Liver (tissue), 3 donors: ENCODE results near the gene MEF2B.

Experiments used
- ATF3 ChIP-seq: IDR thresholded peaks from 2 replicates; pipeline ENCODE4 v1.6.1; 2016; ENCODE audit warnings: antibody characterized with exemption
- CTCF ChIP-seq: fragments of 150-350 bp; IDR thresholded peaks from 2 replicates; pipeline ENCODE4 v1.5.1; 2017; ENCODE audit warnings: improper control_type of control experiment, low read depth, low read length; ENCODE audit not compliant: missing input control
- FOXA1 ChIP-seq: IDR thresholded peaks from 2 replicates; pipeline ENCODE4 v1.6.1; 2016; ENCODE audit warnings: antibody characterized with exemption
- GABPA ChIP-seq, 2 donors: IDR thresholded peaks in 1 of 2; conservative IDR thresholded peaks in 1 of 2; 2 replicates each; pipeline ENCODE4 v1.6.1; 2016; ENCODE audit warnings: antibody characterized with exemption in 2 of 2, mild to moderate bottlenecking in 1 of 2, moderate library complexity in 1 of 2
- JUND ChIP-seq, 2 donors: IDR thresholded peaks; 2 replicates each; pipeline ENCODE4 v1.6.1; 2016; ENCODE audit warnings: antibody characterized with exemption in 2 of 2
- MAX ChIP-seq: IDR thresholded peaks from 2 replicates; pipeline ENCODE4 v1.6.1; 2016; ENCODE audit warnings: antibody characterized with exemption
- RAD21 ChIP-seq, 2 donors: IDR thresholded peaks; 2 replicates each; pipeline ENCODE4 v1.6.1; 2016; ENCODE audit warnings: antibody characterized with exemption in 2 of 2, mild to moderate bottlenecking in 2 of 2
- REST ChIP-seq: IDR thresholded peaks from 2 replicates; pipeline ENCODE4 v1.6.1; 2016; ENCODE audit warnings: antibody characterized with exemption, mild to moderate bottlenecking
- RXRA ChIP-seq, 2 donors: IDR thresholded peaks; 2 replicates each; pipeline ENCODE4 v1.6.1; 2017 to 2018; ENCODE audit warnings: antibody characterized with exemption in 2 of 2, mild to moderate bottlenecking in 1 of 2
- SP1 ChIP-seq: IDR thresholded peaks from 2 replicates; pipeline ENCODE4 v1.6.1; 2018; ENCODE audit warnings: antibody characterized with exemption, mild to moderate bottlenecking
- TAF1 ChIP-seq: conservative IDR thresholded peaks from 2 replicates; pipeline ENCODE4 v1.6.1; 2016; ENCODE audit warnings: antibody characterized with exemption, mild to moderate bottlenecking
- YY1 ChIP-seq: IDR thresholded peaks from 2 replicates; pipeline ENCODE4 v1.6.1; 2016; ENCODE audit warnings: antibody characterized with exemption, mild to moderate bottlenecking
- ZBTB33 ChIP-seq: IDR thresholded peaks from 2 replicates; pipeline ENCODE4 v1.6.1; 2016; ENCODE audit warnings: antibody characterized with exemption
- donor health status: healthy.
- donor health status: healthy.

- TF ChIP-seq REST (no peak), CTCF (no peak), MAX (no peak), JUND (IDR thresholded peaks at IDR 0.05) (no peak), TAF1 (no peak), RAD21 (IDR thresholded peaks at IDR 0.05) (no peak), ZBTB33 (no peak), FOXA1 (no peak), YY1 (no peak), RXRA (IDR thresholded peaks at IDR 0.05) (no peak), GABPA (IDR thresholded peaks at IDR 0.05 in 1 of 2, conservative IDR thresholded peaks at IDR 0.05 in 1 of 2) (no peak), ATF3 (no peak), SP1 (no peak)
Observed at GRCh38 chr19:19192910-19193423, 22.9 kb upstream of the MEF2B start.
